Neural progenitor cell (in vitro differentiated cells): ENCODE data around the gene PCSK2.

Experiments used
- EZH2 ChIP-seq: fragments of 200-600 bp; sonication (generic); IDR thresholded peaks from 2 replicates; pipeline ENCODE4 v1.6.1; 2017; ENCODE audit warnings: antibody characterized with exemption, mild to moderate bottlenecking, moderate library complexity
- EZH2phosphoT487 ChIP-seq: fragments of 200-600 bp; sonication (generic); IDR thresholded peaks from 2 replicates; pipeline ENCODE4 v1.6.1; 2017; ENCODE audit warnings: antibody characterized with exemption
- TF ChIP-seq, protein P1 (sequence below): fragments of 200-600 bp; sonication (generic); IDR thresholded peaks from 2 replicates; pipeline ENCODE4 v1.5.1; 2017; ENCODE audit warnings: antibody characterized with exemption, mild to moderate bottlenecking

DNA sequence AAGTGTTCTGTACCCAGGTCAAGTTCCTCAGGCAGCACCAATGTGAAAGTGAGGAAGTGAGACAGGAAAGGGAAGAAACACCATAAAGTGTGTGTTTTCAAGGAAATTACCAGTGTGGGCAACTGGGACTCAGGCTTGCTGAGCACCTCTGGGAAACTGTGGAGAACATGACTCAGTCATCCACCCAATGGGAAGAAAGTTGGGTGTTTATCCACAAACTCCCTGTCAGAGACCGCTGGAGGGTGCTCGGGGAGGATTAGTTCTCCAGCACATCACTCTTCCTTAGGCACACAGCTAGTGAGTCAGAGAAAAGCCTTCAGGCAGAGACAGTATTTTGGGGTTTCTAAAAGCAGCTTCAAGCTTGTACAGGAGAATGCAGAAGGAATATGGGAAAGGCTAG is 93.6 kb downstream of the PCSK2 start:
- TF ChIP-seq, protein P1, sequence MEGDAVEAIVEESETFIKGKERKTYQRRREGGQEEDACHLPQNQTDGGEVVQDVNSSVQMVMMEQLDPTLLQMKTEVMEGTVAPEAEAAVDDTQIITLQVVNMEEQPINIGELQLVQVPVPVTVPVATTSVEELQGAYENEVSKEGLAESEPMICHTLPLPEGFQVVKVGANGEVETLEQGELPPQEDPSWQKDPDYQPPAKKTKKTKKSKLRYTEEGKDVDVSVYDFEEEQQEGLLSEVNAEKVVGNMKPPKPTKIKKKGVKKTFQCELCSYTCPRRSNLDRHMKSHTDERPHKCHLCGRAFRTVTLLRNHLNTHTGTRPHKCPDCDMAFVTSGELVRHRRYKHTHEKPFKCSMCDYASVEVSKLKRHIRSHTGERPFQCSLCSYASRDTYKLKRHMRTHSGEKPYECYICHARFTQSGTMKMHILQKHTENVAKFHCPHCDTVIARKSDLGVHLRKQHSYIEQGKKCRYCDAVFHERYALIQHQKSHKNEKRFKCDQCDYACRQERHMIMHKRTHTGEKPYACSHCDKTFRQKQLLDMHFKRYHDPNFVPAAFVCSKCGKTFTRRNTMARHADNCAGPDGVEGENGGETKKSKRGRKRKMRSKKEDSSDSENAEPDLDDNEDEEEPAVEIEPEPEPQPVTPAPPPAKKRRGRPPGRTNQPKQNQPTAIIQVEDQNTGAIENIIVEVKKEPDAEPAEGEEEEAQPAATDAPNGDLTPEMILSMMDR, result no peak
- TF ChIP-seq EZH2 (no peak), EZH2phosphoT487 (no peak)
